ENCODE data around the gene MRPL43.

GRCh38 chr10:100968863-100969186 lies 18.5 kb downstream of the MRPL43 start:
- TF ChIP-seq, protein P1, sequence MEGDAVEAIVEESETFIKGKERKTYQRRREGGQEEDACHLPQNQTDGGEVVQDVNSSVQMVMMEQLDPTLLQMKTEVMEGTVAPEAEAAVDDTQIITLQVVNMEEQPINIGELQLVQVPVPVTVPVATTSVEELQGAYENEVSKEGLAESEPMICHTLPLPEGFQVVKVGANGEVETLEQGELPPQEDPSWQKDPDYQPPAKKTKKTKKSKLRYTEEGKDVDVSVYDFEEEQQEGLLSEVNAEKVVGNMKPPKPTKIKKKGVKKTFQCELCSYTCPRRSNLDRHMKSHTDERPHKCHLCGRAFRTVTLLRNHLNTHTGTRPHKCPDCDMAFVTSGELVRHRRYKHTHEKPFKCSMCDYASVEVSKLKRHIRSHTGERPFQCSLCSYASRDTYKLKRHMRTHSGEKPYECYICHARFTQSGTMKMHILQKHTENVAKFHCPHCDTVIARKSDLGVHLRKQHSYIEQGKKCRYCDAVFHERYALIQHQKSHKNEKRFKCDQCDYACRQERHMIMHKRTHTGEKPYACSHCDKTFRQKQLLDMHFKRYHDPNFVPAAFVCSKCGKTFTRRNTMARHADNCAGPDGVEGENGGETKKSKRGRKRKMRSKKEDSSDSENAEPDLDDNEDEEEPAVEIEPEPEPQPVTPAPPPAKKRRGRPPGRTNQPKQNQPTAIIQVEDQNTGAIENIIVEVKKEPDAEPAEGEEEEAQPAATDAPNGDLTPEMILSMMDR (IDR thresholded peaks at IDR 0.05 in 2 of 3, conservative IDR thresholded peaks at IDR 0.05 in 1 of 3; ENCODE audit: control insufficient read depth in 2 of 3, extremely low read depth in 1 of 3, insufficient read depth in 1 of 3, low read depth in 3 of 3, low read length in 3 of 3): no peak
- no peak for TF ChIP-seq PAX5 (IDR thresholded peaks at IDR 0.05; ENCODE audit: borderline replicate concordance, low read depth, low read length)
- no peak for TF ChIP-seq HDAC6 (IDR thresholded peaks at IDR 0.05; ENCODE audit: unreplicated experiment)
- TF ChIP-seq RCOR1 (conservative IDR thresholded peaks at IDR 0.05; ENCODE audit: low read depth, low read length): no peak
- no peak for TF ChIP-seq POLR2A (IDR thresholded peaks at IDR 0.05; ENCODE audit: low read depth, low read length)
- TF ChIP-seq, protein P2, sequence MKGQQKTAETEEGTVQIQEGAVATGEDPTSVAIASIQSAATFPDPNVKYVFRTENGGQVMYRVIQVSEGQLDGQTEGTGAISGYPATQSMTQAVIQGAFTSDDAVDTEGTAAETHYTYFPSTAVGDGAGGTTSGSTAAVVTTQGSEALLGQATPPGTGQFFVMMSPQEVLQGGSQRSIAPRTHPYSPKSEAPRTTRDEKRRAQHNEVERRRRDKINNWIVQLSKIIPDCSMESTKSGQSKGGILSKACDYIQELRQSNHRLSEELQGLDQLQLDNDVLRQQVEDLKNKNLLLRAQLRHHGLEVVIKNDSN (IDR thresholded peaks at IDR 0.05; ENCODE audit: borderline replicate concordance, extremely low read length, insufficient read depth, low read depth, low read length): no peak
- no peak for TF ChIP-seq ZZZ3 (IDR thresholded peaks at IDR 0.05; ENCODE audit: control insufficient read depth, insufficient read length, low read depth)
- TF ChIP-seq MAX (IDR thresholded peaks at IDR 0.05; ENCODE audit: low read depth, low read length): no peak
- TF ChIP-seq EZH2 (IDR thresholded peaks at IDR 0.05; ENCODE audit: borderline replicate concordance, control insufficient read depth, low read depth, low read length): no peak
- no peak for TF ChIP-seq CHD2 (IDR thresholded peaks at IDR 0.05; ENCODE audit: borderline replicate concordance, low read depth, low read length)
- TF ChIP-seq SUZ12 (IDR thresholded peaks at IDR 0.05; ENCODE audit: unreplicated experiment): no peak
- TF ChIP-seq, protein P3, sequence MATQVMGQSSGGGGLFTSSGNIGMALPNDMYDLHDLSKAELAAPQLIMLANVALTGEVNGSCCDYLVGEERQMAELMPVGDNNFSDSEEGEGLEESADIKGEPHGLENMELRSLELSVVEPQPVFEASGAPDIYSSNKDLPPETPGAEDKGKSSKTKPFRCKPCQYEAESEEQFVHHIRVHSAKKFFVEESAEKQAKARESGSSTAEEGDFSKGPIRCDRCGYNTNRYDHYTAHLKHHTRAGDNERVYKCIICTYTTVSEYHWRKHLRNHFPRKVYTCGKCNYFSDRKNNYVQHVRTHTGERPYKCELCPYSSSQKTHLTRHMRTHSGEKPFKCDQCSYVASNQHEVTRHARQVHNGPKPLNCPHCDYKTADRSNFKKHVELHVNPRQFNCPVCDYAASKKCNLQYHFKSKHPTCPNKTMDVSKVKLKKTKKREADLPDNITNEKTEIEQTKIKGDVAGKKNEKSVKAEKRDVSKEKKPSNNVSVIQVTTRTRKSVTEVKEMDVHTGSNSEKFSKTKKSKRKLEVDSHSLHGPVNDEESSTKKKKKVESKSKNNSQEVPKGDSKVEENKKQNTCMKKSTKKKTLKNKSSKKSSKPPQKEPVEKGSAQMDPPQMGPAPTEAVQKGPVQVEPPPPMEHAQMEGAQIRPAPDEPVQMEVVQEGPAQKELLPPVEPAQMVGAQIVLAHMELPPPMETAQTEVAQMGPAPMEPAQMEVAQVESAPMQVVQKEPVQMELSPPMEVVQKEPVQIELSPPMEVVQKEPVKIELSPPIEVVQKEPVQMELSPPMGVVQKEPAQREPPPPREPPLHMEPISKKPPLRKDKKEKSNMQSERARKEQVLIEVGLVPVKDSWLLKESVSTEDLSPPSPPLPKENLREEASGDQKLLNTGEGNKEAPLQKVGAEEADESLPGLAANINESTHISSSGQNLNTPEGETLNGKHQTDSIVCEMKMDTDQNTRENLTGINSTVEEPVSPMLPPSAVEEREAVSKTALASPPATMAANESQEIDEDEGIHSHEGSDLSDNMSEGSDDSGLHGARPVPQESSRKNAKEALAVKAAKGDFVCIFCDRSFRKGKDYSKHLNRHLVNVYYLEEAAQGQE (IDR thresholded peaks at IDR 0.05; ENCODE audit: low read depth, low read length): no peak
- no peak for TF ChIP-seq POLR2AphosphoS5 (IDR thresholded peaks at IDR 0.05; ENCODE audit: low read length)

Data from GM12878 (cell line).